Peyer's patch (tissue), 4 donors: Measurements from ENCODE around the gene TRPM3. TPM values are rescaled to one million over a fixed set of nuclear protein-coding genes. Genes with fewer than 3 reads are reported as not detected.

ENCODE experiments used
- DNase-seq, 3 donors: peaks; one replicate each; pipeline ENCODE4 v3.0.0-alpha.2; 2017 to 2019
- H3K27ac ChIP-seq, 4 donors: fragments of 200-600 bp; sonication (generic); one replicate each; pipeline ENCODE4 v1.5.1; 2016 to 2019
- H3K27me3 ChIP-seq, 2 donors: fragments of 200-600 bp; sonication (generic); one replicate each; pipeline ENCODE4 v1.5.1; 2019
- H3K36me3 ChIP-seq, 3 donors: fragments of 200-600 bp; sonication (generic); one replicate each; pipeline ENCODE4 v1.5.1; 2016 to 2019
- H3K4me1 ChIP-seq, 4 donors: fragments of 200-600 bp; sonication (generic); one replicate each; pipeline ENCODE4 v1.5.1; 2016 to 2019
- H3K4me3 ChIP-seq, 4 donors: fragments of 200-600 bp; sonication (generic); 1 replicate in 3 of 4; 2 replicates in 1 of 4; pipeline ENCODE4 v1.5.1; 2016 to 2019; ENCODE audit warnings: mild to moderate bottlenecking in 1 of 4
- H3K9me3 ChIP-seq, 4 donors: fragments of 200-600 bp; sonication (generic); one replicate each; pipeline ENCODE4 v1.5.1; 2016 to 2019; ENCODE audit warnings: mild to moderate bottlenecking in 1 of 4
- POLR2A ChIP-seq, 2 donors: fragments of 450-650 bp; IDR thresholded peaks; one replicate each; pipeline ENCODE4 v1.5.1; 2017; ENCODE audit warnings: antibody characterized with exemption in 2 of 2, mild to moderate bottlenecking in 2 of 2, moderate library complexity in 2 of 2
- total RNA-seq, 4 donors: library from RNA; depleted of rRNA; stranded (reverse); fragments of >200 nt; gene quantifications; one replicate each; pipeline ENCODE4 v1.1.0, GENCODE V29; 2016
- TF ChIP-seq, protein P1 (sequence below), 6 experiments: fragments of 450-650 bp in 4 of 6; fragments of 200-600 bp in 2 of 6; sonication (generic) in 1 of 6; IDR thresholded peaks; one replicate each; pipeline ENCODE4 v1.5.1; 2017 to 2019; ENCODE audit warnings: antibody characterized with exemption in 6 of 6, mild to moderate bottlenecking in 3 of 6, moderate library complexity in 1 of 6

The TRPM3 gene
- total RNA-seq, 4 donors from 2014 or later: 0.28 to 0.80 TPM; not detected in 2

DNA sequence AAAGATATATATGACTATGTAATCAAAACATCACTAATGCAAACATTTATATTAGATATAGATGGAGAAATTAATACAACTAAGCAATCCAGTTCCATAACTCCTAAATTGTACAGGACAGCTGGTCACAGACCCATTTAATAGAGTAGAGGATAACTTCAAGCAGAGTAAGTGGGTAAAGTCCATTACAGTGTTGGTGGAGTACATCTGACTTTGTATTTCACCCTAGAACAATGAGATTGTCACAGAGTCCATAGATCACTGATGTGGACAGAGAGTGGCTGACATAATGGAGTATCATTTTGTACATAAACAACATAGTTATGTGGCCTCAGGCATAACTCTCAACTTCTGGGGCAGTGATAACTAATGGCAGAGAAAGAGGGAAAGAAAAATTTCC, 439.1 kb downstream of the TRPM3 start:
- Histone ChIP-seq H3K36me3 (no peaks in the 10 kb centered on the region), H3K9me3 (no peaks in the 10 kb centered on the region), H3K27ac (no peak overlapping the region), H3K4me3 (no peak overlapping the region), H3K4me1 (no peaks in the 10 kb centered on the region), H3K27me3 (no peaks in the 10 kb centered on the region)
- TF ChIP-seq, protein P1, sequence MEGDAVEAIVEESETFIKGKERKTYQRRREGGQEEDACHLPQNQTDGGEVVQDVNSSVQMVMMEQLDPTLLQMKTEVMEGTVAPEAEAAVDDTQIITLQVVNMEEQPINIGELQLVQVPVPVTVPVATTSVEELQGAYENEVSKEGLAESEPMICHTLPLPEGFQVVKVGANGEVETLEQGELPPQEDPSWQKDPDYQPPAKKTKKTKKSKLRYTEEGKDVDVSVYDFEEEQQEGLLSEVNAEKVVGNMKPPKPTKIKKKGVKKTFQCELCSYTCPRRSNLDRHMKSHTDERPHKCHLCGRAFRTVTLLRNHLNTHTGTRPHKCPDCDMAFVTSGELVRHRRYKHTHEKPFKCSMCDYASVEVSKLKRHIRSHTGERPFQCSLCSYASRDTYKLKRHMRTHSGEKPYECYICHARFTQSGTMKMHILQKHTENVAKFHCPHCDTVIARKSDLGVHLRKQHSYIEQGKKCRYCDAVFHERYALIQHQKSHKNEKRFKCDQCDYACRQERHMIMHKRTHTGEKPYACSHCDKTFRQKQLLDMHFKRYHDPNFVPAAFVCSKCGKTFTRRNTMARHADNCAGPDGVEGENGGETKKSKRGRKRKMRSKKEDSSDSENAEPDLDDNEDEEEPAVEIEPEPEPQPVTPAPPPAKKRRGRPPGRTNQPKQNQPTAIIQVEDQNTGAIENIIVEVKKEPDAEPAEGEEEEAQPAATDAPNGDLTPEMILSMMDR (IDR thresholded peaks at IDR 0.05): no peak
- TF ChIP-seq POLR2A (IDR thresholded peaks at IDR 0.05): no peak
- DNase-seq: no peak

DNA sequence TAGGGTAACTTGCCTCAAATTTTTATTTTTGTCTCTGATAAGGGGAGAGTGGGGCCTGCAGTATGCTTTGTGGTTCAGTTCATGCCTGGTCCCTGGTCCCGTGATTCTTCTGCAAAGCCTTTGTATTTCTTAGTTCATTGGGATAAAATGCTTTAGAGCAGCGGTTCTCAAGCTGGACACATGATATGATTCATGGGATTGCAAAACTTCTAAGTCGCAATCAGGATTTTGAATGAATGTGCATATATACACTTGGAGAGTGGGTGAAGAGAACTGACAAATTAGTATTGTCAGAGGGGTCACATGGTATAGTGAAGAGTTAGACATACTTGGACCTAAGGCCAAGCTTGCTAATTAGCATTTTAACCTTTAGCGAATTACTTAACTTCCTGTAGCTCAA, 441.6 kb downstream of the TRPM3 start:
- H3K36me3 ChIP-seq: no peaks in the 10 kb centered on the region
- no peaks in the 10 kb centered on the region for H3K27me3 ChIP-seq
- TF ChIP-seq, protein P1 (IDR thresholded peaks at IDR 0.05): no peak
- no peak for TF ChIP-seq POLR2A (IDR thresholded peaks at IDR 0.05)
- no peaks in the 10 kb centered on the region for H3K9me3 ChIP-seq
- DNase-seq: no peak
- no peak overlapping the region for H3K4me3 ChIP-seq
- H3K4me1 ChIP-seq: no peaks in the 10 kb centered on the region
- H3K27ac ChIP-seq: no peak overlapping the region

DNA sequence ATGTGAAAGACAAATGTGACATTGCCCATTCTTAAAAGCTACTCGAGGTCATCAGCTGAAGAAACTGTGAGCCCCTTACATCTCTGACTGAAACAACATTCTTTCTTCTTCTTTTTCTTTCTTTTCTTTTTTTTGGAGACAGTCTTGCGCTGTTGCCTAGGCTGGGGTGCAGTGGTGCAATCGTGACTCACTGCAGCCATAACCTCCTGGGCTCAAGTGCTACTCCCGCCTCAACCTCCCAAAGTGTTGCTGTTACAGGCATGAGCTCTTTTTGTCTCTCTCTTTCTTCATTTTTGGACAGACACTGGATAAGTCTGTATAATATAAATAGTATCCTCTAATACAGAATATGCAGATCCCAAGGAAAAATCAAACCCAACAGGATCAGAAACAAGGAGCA, 443.3 kb downstream of the TRPM3 start:
- Histone ChIP-seq H3K4me1 (no peaks in the 10 kb centered on the region), H3K27me3 (no peaks in the 10 kb centered on the region), H3K4me3 (no peak overlapping the region), H3K9me3 (no peaks in the 10 kb centered on the region), H3K27ac (no peak overlapping the region), H3K36me3 (no peaks in the 10 kb centered on the region)
- DNase-seq: no peak
- TF ChIP-seq, protein P1 (IDR thresholded peaks at IDR 0.05): no peak
- no peak for TF ChIP-seq POLR2A (IDR thresholded peaks at IDR 0.05)

DNA sequence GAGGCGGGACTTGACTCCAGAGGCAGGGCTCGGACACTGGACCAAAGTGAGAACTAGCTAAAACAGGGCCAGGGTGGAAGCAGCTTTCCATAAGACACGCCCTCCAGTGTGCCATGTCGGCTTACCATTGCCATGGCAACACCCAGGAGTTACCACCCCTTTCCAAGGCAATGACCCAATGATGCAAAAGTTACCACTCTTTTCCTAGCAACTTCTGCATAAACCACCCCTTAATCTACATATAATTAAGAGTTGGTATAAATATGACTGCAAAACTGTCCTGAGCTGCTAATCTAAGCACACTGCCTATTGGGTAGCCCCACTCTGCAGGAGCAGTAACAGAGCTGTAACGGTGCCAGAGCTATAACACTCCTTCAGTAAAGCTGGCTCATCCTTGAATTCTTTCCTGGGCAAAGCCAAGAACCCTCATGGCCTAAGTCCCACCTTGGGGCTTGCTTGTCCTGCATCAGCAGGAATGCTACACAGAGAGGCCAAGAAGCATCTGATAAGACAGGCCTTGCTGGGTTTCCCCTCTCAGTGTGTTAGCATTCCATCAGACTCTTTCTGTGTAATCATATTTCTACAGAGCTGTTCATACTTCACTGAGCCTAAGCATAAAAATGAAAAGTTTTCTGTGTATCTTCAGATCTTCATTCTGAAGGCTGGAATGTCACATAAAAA, 444.2 kb downstream of the TRPM3 start:
- H3K27me3 ChIP-seq: no peaks in the 10 kb centered on the region

DNA sequence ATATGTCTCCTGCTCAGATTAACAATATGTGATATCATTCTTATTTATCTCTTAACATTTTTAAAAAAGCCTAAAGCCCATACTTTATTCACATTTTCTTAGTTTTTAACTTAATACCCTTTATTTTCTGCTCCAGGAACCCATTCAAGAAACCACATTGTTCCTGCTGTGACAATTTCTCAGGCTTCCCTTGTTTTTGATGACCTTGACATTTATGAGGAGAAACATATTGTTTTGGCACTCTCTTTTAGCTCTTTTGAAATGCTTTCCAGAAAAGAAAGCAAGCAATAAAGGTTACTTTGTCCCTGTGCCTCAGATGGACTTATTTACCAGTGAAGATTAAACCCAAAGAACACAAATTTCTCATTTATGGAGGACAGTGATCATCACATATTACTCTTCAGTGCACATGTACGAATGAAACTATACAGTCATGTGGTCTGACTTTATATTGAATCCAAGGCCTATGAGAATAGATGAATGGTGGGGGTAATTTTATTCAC, 445.5 kb downstream of the TRPM3 start:
- H3K4me3 ChIP-seq: no peak overlapping the region
- no peaks in the 10 kb centered on the region for H3K4me1 ChIP-seq
- H3K27ac ChIP-seq: no peak overlapping the region
- H3K27me3 ChIP-seq: no peaks in the 10 kb centered on the region
- no peak for DNase-seq
- H3K36me3 ChIP-seq: no peaks in the 10 kb centered on the region
- H3K9me3 ChIP-seq: no peaks in the 10 kb centered on the region
- TF ChIP-seq, protein P1 (IDR thresholded peaks at IDR 0.05): no peak
- TF ChIP-seq POLR2A (IDR thresholded peaks at IDR 0.05): no peak

More for the DNA sequence above, 444.2 kb downstream of the TRPM3 start:
- no peaks in the 10 kb centered on the region for H3K4me1 ChIP-seq
- no peak overlapping the region for H3K27ac ChIP-seq
- TF ChIP-seq, protein P1 (IDR thresholded peaks at IDR 0.05): no peak
- TF ChIP-seq POLR2A (IDR thresholded peaks at IDR 0.05): no peak
- H3K36me3 ChIP-seq: no peaks in the 10 kb centered on the region
- H3K4me3 ChIP-seq: no peak overlapping the region
- no peaks in the 10 kb centered on the region for H3K9me3 ChIP-seq
- DNase-seq: no peak
